Upper lobe of left lung (tissue), 4 donors: ENCODE results near the gene TAF6.

Experiments
- CTCF ChIP-seq, 6 experiments: fragments of 450-650 bp in 4 of 6; fragments of 200-600 bp in 2 of 6; sonication (generic) in 2 of 6; IDR thresholded peaks; one replicate each; pipeline ENCODE4 v1.5.1; 2016 to 2019; ENCODE audit warnings: antibody characterized with exemption in 6 of 6
- POLR2A ChIP-seq, 4 donors: fragments of 450-650 bp; IDR thresholded peaks; one replicate each; pipeline ENCODE4 v1.5.1; 2016 to 2017; ENCODE audit warnings: antibody characterized with exemption in 4 of 4, mild to moderate bottlenecking in 2 of 4
- POLR2AphosphoS5 ChIP-seq, 2 donors: sonication (generic); formaldehyde crosslinking; IDR thresholded peaks; one replicate each; pipeline ENCODE4 v1.5.1; 2017; ENCODE audit warnings: antibody characterized with exemption in 2 of 2

- TF ChIP-seq CTCF (IDR thresholded peaks at IDR 0.05) (no peak), POLR2AphosphoS5 (IDR thresholded peaks at IDR 0.05) (no peak), POLR2A (IDR thresholded peaks at IDR 0.05) (no peak)
These were observed 13.6 kb downstream of the TAF6 start for GRCh38 chr7:100105534-100105933.
